HG03108 (cell line): ENCODE measurements around the gene FZD7.

ENCODE experiments used
- ATAC-seq: cut with Tn5 transposase; IDR thresholded peaks from one replicate; pipeline ENCODE4 v1.9.1; 2021; ENCODE audit warnings: moderate library complexity; ENCODE audit not compliant: unreplicated experiment

Gene FZD7

DNA sequence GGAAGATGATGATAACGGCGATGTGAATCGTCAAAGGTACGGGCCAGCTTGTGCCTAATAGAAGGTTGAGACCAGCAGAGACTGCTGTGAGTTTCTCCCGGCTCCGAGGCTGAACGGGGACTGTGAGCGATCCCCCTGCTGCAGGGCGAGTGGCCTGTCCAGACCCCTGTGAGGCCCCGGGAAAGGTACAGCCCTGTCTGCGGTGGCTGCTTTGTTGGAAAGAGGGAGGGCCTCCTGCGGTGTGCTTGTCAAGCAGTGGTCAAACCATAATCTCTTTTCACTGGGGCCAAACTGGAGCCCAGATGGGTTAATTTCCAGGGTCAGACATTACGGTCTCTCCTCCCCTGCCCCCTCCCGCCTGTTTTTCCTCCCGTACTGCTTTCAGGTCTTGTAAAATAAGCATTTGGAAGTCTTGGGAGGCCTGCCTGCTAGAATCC is 3.0 kb downstream of the FZD7 start:
- no peak for ATAC-seq

GRCh38 chr2:202037086-202037485 is 3.4 kb downstream of the FZD7 start:
- no peak for ATAC-seq

GRCh38 chr2:202038471-202039277 is 5.0 kb downstream of the FZD7 start:
- ATAC-seq: no peak

GRCh38 chr2:202039278-202040078 is 5.8 kb downstream of the FZD7 start:
- ATAC-seq: no peak

DNA sequence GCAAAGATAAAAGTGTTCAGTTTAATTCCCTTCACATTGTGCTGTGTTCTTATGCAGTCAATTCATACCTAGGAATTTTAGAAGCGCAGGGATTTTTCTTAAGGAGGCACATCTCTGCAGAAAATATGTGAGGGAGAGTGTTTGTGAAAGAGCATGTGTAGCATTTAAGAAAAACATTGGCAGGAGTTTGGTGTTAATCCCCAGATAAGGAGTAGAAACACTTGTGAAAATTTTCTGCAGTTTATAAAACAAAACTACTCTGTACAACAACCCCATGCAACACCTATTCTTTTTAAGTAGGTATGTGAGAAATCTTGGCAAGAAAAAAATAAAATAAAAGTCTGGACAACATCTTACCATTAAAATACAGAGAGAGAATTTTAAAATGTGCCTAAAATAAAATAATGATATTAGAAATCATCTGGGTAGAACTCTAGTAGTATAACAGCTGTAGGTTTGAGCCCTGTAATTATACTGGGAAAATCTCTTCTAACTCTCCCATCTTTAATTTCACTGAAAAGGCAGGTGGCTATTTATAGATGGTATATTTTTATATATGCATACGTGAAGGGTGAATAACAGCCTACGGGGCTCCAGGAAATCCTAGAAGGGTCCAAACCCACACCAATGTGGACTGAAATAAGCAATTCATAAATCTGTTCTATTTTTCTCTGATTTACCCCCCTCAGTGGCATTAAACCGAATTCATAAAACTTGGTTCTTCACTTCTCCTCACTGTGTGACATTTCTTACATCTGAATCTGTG is 6.6 kb downstream of the FZD7 start:
- ATAC-seq: no peak

DNA sequence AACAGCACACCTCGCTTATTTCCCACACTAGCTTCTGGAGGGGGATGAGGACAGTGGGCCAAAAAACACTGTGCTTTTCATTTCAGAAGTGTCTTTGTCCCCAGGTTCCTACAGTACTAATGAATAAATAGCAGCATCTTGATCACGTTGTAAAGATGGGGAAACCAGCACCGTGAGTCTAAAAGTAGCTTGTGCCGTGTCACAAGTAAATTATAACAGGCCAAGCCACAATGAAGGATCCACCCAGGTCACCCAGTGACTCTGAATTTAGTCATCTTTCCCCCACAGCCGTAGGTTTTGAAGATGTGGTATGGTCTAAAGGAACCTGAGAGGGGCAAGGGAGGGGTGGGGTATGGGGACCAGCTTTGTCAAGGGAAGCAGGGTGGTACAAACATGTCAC is 8.8 kb downstream of the FZD7 start:
- ATAC-seq: no peak

DNA sequence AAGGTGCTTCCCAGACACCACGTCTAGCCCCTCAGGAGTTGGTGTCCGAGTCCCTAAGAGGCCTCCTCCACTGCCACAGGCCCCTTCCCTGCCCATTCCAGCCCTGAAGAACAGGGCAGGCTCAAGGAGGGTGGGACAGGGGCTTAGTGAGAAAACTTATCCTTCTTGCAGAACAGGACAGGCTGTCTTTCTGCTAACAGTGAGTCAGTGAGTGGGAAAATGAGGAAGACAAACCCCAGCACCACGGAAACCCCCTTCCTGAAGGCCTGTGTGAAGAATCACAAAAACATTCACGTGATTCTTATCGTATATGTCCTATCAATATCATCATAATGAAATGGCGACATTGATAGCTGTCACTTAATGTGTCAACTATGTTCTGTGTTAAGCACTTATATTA is 9.8 kb downstream of the FZD7 start:
- no peak for ATAC-seq

- no peak for ATAC-seq
These were observed 11.1 kb downstream of the FZD7 start for GRCh38 chr2:202044777-202045176.

DNA sequence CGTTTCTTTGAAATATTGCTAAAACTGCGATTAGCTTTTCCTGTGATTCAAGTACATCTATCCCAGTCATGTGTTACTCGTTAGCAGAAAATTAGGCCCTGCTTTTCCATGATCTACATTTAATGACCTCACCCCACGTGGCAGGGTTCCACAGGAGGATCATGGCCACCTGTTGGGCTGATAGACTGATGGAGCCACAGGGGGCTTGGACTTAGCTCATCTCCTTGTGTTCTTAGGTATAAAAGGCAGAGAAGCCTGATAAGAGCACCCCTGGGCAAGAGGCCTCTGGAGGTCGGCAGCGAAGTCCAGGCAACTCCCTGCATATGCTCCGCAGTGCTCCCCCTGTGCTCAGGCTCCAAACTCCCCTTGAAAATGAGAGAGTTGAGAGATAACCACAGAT is 12.9 kb downstream of the FZD7 start:
- ATAC-seq: no peak

DNA sequence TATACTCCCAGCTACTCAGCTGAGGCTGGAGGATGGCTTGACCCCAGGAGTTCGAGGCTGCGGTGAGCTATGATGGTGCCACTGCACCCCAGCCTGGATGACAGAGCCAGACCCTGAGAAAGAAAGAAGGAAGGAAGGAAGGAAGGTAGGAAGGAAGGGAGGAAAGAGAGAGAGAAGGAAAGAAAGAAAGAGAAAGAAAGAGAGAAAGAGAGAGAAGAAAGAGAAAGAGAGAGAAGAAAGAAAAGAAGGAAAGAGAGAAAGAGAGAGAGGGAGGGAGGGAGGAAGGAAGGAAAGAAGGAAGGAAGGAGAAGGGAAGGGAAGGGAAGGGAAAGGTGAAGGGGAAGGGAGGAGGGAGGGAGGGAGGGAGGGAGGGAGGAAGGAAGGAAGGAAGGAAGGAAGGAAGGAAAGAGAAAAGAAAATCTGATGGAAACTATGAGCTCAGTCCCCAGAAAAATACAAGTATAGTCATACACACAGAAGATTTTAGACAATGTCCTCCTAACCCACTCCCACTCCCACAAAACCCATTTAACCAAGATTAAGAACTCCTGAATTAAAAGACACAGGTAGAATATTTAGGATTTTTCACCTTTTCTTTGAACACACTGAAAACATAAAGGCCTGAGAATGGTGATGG is 15.6 kb downstream of the FZD7 start:
- ATAC-seq: no peak

GRCh38 chr2:202049840-202050239 is 16.2 kb downstream of the FZD7 start:
- no peak for ATAC-seq

GRCh38 chr2:202050652-202051051 is 17.0 kb downstream of the FZD7 start:
- ATAC-seq: no peak

DNA sequence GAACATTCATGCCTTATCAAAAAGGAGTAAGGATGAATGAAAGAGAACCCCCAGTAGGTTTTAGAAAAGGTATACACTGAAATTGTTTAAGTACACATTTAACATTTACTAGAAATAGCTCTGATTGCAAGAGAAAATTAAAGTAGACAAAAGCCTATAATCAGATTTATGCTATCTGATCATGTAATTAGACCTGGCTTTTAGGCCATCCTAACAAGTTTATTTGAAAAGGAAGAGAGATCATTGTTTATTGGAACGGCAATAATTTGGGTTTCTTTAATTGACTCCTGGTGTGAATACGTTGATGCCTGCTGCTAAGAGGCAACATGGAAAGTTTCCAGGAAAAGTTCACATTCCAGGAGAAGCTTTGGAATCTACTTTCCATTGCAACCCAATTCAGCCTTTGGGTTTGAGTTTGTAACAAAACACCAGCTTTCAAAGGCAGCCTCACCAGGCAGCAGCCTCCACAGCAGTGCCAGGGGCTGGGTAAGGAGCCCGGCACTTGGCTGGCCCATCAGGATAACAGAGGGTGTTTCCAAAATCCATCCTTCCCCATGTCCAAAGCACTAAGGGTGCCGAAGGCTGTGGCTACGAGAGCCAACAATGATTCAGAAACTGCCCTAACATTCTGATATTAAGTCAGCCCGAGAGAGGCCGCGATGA is 18.0 kb downstream of the FZD7 start:
- no peak for ATAC-seq

- no peak for ATAC-seq
These were observed 18.6 kb downstream of the FZD7 start for GRCh38 chr2:202052235-202052634.

DNA sequence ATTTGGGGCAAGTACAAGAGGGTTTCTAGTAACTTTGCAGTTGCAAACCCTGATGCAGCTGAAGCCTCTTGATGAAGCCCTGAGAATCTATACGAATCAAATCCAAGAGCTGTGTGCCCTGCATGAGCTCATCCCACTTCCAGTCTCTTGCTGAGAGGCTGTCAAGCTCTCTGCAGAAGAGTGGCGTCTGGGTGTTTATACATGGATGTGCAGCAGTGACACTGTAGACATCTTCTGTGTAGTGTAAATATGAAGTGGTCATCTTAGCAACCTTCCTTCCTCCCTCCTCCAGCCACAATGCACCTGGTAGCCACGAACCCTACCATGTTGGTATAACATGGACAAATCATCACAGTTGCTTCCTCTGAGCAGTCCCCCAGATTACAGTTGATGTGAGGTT is 21.0 kb downstream of the FZD7 start:
- no peak for ATAC-seq

DNA sequence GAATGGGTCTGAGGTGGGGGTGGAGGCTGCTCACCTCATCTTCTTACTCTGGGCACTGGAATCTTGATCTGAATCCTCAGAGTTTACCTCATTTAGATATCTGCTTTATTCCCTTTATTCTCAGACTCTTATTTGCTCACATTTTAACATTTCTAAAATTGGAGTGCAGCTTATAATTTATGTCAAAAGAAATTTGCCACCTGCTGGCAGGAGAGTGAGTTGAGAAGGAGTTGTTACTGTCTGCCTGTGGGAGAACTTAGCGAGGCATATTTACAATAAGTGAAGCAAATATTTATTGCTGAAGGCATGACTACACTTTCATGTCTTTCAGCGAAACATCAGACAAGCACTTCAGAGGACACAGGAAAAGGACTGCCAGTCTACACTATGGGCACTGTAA is 23.0 kb downstream of the FZD7 start:
- no peak for ATAC-seq

GRCh38 chr2:202060218-202060617 is 26.6 kb downstream of the FZD7 start:
- ATAC-seq: no peak

- ATAC-seq: no peak
These were observed 28.0 kb downstream of the FZD7 start for GRCh38 chr2:202061695-202062094.

DNA sequence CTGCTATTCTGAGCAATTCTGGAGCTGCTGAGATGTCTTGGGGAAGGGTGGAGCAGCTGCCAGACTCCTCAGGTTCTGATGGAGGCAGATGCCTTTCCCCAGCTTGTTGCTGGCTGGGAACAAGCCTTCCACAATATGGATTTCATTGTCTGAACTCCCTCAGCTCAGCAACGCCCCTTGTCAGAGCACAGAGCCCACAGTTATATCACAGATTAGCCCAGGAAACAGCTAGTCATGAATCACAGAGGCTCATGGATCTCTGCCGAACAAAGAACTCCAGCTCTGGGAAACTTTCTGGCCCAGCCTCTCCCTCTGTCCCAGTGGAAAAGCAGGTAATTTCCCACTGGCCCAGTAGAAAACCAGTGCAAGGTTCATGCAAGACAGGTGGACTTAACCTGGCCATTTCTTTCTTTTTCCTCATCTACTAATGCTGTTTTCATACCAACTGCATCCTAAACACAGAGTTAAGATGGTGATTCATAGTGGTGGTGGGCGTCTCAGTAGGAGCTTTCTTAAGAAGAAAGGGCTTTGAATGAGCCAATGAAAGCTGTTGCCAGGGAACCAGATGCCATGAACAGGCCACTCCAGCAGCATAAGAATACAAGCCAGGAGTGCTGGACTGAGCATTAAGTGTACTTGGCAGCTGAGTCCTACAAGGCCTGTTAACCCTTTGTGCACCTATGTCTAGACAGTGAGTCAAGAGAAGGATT is 30.7 kb downstream of the FZD7 start:
- no peak for ATAC-seq

GRCh38 chr2:202064881-202065230 is 31.2 kb downstream of the FZD7 start:
- no peak for ATAC-seq
